SK-N-SH (cell line): ENCODE results near the gene MAGI2. TPM values are rescaled to one million over a fixed set of nuclear protein-coding genes. Genes with fewer than 3 reads are reported as not detected.
A peak's percentile ranks its signal among the peaks of the same experiment; 100 is the strongest.

Experiments
- CTCF ChIA-PET: fragments of 300-600, 350-600 bp; formaldehyde crosslinking; extraction: SDS; loops from one replicate; lab custom pipeline; 2021; lab: Yijun Ruan, JAX
- POLR2A ChIA-PET: fragments of 350-600 bp; sonication (Branson Sonifier 250); formaldehyde crosslinking; extraction: SDS; loops from one replicate; lab custom pipeline; 2020; ENCODE audit warnings: antibody characterized with exemption, inconsistent platforms; lab: Yijun Ruan, JAX
- DNase-seq: peaks from one replicate; pipeline ENCODE4 v3.0.0; 2012
- H2AFZ ChIP-seq: fragments of 200-600 bp; sonication (generic); 2 replicates; pipeline ENCODE4 v1.8.1; 2016; ENCODE audit warnings: antibody characterized with exemption, mild to moderate bottlenecking, low read depth
- H3F3A ChIP-seq: fragments of 200-600 bp; sonication (generic); replicated peaks from 2 replicates; pipeline ENCODE3; 2016; ENCODE audit warnings: antibody characterized with exemption, mild to moderate bottlenecking; ENCODE audit not compliant: insufficient read depth
- H3K27ac ChIP-seq, 2 experiments: fragments of 200-500 bp in 1 of 2; fragments of 200-600 bp in 1 of 2; sonication (Bioruptor generic) in 1 of 2; sonication (generic), shearing (Covaris generic) in 1 of 2; 2 replicates each; pipeline versions ENCODE4 v1.5.1 to v1.6.1; 2014 to 2016; ENCODE audit warnings: low read depth in 2 of 2, inconsistent platforms in 1 of 2, low read length in 1 of 2, mild to moderate bottlenecking in 1 of 2, mixed read lengths in 1 of 2
- H3K27me3 ChIP-seq: fragments of 200-600 bp; sonication (generic), shearing (Covaris generic); 2 replicates; pipeline ENCODE4 v1.6.1; 2016; ENCODE audit warnings: mixed run types; ENCODE audit not compliant: insufficient read depth
- H3K36me3 ChIP-seq, 2 experiments: fragments of 200-500 bp in 1 of 2; fragments of 200-600 bp in 1 of 2; sonication (Bioruptor generic) in 1 of 2; sonication (generic) in 1 of 2; replicated peaks in 1 of 2; 2 replicates each; pipeline versions ENCODE3 to v1.5.1; 2014 to 2016; ENCODE audit warnings: low read length in 1 of 2, mild to moderate bottlenecking in 1 of 2; ENCODE audit not compliant: insufficient read depth in 2 of 2, control insufficient read depth in 1 of 2
- H3K4me1 ChIP-seq, 2 experiments: fragments of 200-500 bp in 1 of 2; fragments of 200-600 bp in 1 of 2; sonication (Bioruptor generic) in 1 of 2; sonication (generic), shearing (Covaris generic) in 1 of 2; 2 replicates each; pipeline versions ENCODE4 v1.5.1 to v1.6.1; 2014 to 2016; ENCODE audit warnings: low read depth in 1 of 2, low read length in 1 of 2, mixed run types in 1 of 2; ENCODE audit not compliant: insufficient read depth in 2 of 2, control insufficient read depth in 1 of 2
- H3K4me2 ChIP-seq: fragments of 200-600 bp; sonication (generic), shearing (Covaris generic); 2 replicates; pipeline ENCODE4 v1.6.1; 2017; ENCODE audit warnings: mixed run types
- H3K4me3 ChIP-seq, 2 experiments: fragments of 200-500 bp in 1 of 2; fragments of 200-600 bp in 1 of 2; sonication (Bioruptor generic) in 1 of 2; sonication (generic), shearing (Covaris generic) in 1 of 2; 2 replicates each; pipeline versions ENCODE4 v1.5.1 to v1.8.1; 2014 to 2016; ENCODE audit warnings: low read depth in 2 of 2, inconsistent platforms in 1 of 2, low read length in 1 of 2, mild to moderate bottlenecking in 1 of 2, mixed read lengths in 1 of 2, moderate library complexity in 1 of 2
- H3K79me2 ChIP-seq: fragments of 200-600 bp; sonication (generic); 2 replicates; pipeline ENCODE4 v1.8.1; 2017; ENCODE audit warnings: mild to moderate bottlenecking; ENCODE audit not compliant: insufficient read depth
- H3K9ac ChIP-seq: fragments of 200-600 bp; sonication (generic); 2 replicates; pipeline ENCODE4 v1.6.1; 2017; ENCODE audit warnings: mixed run types
- H3K9me2 ChIP-seq: fragments of 200-600 bp; sonication (generic); 2 replicates; pipeline ENCODE4 v1.6.1; 2017; ENCODE audit warnings: mixed run types
- H3K9me3 ChIP-seq: fragments of 200-600 bp; sonication (generic); 2 replicates; pipeline ENCODE4 v1.6.1; 2017; ENCODE audit warnings: mixed run types, mild to moderate bottlenecking, moderate library complexity
- H4K20me1 ChIP-seq: fragments of 200-600 bp; sonication (generic); 2 replicates; pipeline ENCODE4 v1.6.1; 2017; ENCODE audit warnings: mild to moderate bottlenecking, mixed run types; ENCODE audit not compliant: insufficient read depth
- CHD2 ChIP-seq: fragments of 150-350 bp; IDR thresholded peaks from 2 replicates; pipeline ENCODE4 v1.6.1; 2018; ENCODE audit warnings: low read length; ENCODE audit not compliant: partially characterized antibody
- EP300 ChIP-seq, 2 experiments: IDR thresholded peaks; 2 replicates each; pipeline versions ENCODE4 v1.4.0 to v1.6.1; 2012; ENCODE audit warnings: borderline replicate concordance in 1 of 2, low read depth in 1 of 2, low read length in 1 of 2
- FOXJ3 ChIP-seq: sonication (generic); formaldehyde crosslinking; IDR thresholded peaks from 2 replicates; pipeline ENCODE4 v1.5.1; 2020; ENCODE audit warnings: mild to moderate bottlenecking, missing genetic modification reagents
- FOXM1 ChIP-seq: IDR thresholded peaks from 2 replicates; pipeline ENCODE4 v1.4.0; 2012; ENCODE audit warnings: low read depth, mild to moderate bottlenecking
- GATA2 ChIP-seq: sonication (generic); formaldehyde crosslinking; IDR thresholded peaks from 2 replicates; pipeline ENCODE4 v1.5.0; 2020; ENCODE audit warnings: mild to moderate bottlenecking, missing genetic modification reagents
- JUND ChIP-seq: IDR thresholded peaks from 2 replicates; pipeline ENCODE4 v1.4.0; 2012
- MEF2A ChIP-seq: IDR thresholded peaks from 2 replicates; pipeline ENCODE4 v1.4.0; 2012; ENCODE audit warnings: low read depth, borderline replicate concordance
- MXI1 ChIP-seq: IDR thresholded peaks from 2 replicates; pipeline ENCODE4 v1.6.1; 2012; ENCODE audit warnings: mild to moderate bottlenecking, low read depth, low read length, improper control_type of control experiment
- NFIC ChIP-seq: IDR thresholded peaks from 2 replicates; pipeline ENCODE4 v1.4.0; 2012; ENCODE audit warnings: borderline replicate concordance
- NRF1 ChIP-seq: IDR thresholded peaks from 2 replicates; pipeline ENCODE4 v1.6.1; 2012; ENCODE audit warnings: low read depth, mild to moderate bottlenecking, low read length
- POLR2AphosphoS5 ChIP-seq: IDR thresholded peaks from 2 replicates; pipeline ENCODE4 v1.6.1; 2012; ENCODE audit warnings: low read depth, low read length
- RAD21 ChIP-seq: IDR thresholded peaks from 2 replicates; pipeline ENCODE4 v1.6.1; 2012; ENCODE audit warnings: mild to moderate bottlenecking, low read length
- RCOR1 ChIP-seq: fragments of 150-350 bp; IDR thresholded peaks from 2 replicates; pipeline ENCODE4 v1.6.1; 2017; ENCODE audit warnings: antibody characterized with exemption, low read length
- RFX5 ChIP-seq: IDR thresholded peaks from 2 replicates; pipeline ENCODE4 v1.6.1; 2012; ENCODE audit warnings: mild to moderate bottlenecking, improper control_type of control experiment, low read length
- SIN3A ChIP-seq: IDR thresholded peaks from 2 replicates; pipeline ENCODE4 v1.6.1; 2012; ENCODE audit warnings: low read depth, mild to moderate bottlenecking, low read length, moderate library complexity, borderline replicate concordance
- SMC3 ChIP-seq: IDR thresholded peaks from 2 replicates; pipeline ENCODE4 v1.6.1; 2012; ENCODE audit warnings: low read depth, low read length, improper control_type of control experiment
- TEAD4 ChIP-seq: IDR thresholded peaks from 2 replicates; pipeline ENCODE4 v1.4.0; 2012; ENCODE audit warnings: mild to moderate bottlenecking, borderline replicate concordance; ENCODE audit not compliant: insufficient read depth
- YY1 ChIP-seq: IDR thresholded peaks from 2 replicates; pipeline ENCODE4 v1.4.0; 2012; ENCODE audit warnings: low read depth, mild to moderate bottlenecking
- WGBS: methylation state at CpG from one replicate; pipeline ENCODE4 v1.1.6; 2017; ENCODE audit warnings: low lambda C conversion rate; 5-methylcytosine and 5-hydroxymethylcytosine counted together
- polyA plus RNA-seq, 3 experiments: library from polyadenylated mRNA; depleted of rRNA; stranded (reverse); fragments of >200 nt; gene quantifications; 2 replicates each; pipeline ENCODE4 v1.2.3, GENCODE V29; 2012
- TF ChIP-seq, protein P1 (sequence below): IDR thresholded peaks from 2 replicates; pipeline ENCODE4 v1.4.0; 2012; ENCODE audit warnings: low read depth, borderline replicate concordance
- TF ChIP-seq, protein P2 (sequence below): fragments of 150-350 bp; IDR thresholded peaks from 2 replicates; pipeline ENCODE4 v1.6.1; 2017; ENCODE audit warnings: antibody characterized with exemption, low read length, low read depth, borderline replicate concordance
- TF ChIP-seq, protein P3 (sequence below): fragments of 150-350 bp; IDR thresholded peaks from 2 replicates; pipeline ENCODE4 v1.6.1; 2016; ENCODE audit warnings: mild to moderate bottlenecking, low read depth, low read length
- TF ChIP-seq, protein P4 (sequence below): IDR thresholded peaks from 2 replicates; pipeline ENCODE4 v1.6.1; 2012; ENCODE audit warnings: mild to moderate bottlenecking, low read depth, low read length, moderate library complexity
- TF ChIP-seq, protein P5 (sequence below): IDR thresholded peaks from 2 replicates; pipeline ENCODE4; 2012

Gene MAGI2
- polyA plus RNA-seq, 1 of the 3 experiments (the other 2 are of a cell fraction), result 1.1 TPM

DNA sequence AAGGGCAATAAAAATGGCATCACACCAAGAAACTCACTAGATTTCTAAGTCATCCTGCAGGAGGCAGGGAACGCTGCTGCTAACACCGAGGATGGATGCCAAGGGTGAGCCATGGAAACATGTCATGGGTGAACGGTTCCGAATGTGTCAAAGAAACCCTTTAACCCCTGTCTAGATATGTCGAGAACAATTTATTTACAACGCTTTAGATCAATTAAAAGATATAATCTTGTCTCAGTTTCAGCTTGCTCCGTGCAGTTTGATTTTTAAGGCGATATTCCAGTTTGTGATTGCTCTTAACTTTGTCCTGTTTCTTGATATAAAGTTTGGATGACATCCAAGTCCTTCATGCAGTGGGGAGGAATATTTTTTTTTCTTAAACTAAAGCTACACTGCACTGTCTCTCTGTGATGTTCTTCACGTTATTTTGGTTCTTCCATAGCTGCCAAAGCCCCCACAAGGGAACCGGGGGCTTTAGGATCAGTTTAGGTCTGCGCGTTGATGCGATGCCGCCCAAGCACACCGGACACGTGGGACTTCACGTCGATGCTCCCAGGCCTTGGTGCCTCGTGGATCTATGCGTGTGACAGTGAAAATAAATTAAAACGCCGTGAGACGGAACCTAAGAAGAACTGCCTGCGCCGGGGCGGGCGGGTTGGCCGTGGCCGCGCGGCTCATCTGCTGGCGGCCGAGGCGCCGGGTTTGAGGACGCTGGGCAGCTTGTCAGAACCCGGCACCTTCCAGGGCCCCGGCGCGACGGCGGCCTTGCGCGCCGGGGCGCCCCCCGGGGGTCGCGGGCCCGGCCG is 1434.6 kb downstream of the MAGI2 start:
- peak overlapping the region in 1 of 2 experiments; percentile 98; a peak in 2 of 4 replicates for H3K27ac ChIP-seq
- H2AFZ ChIP-seq, result peak overlapping the region; percentile 87
- H3K4me3 ChIP-seq, result peak overlapping the region; percentile 56 to 74
- peaks cover 8 to 48% of the 10 kb centered on the region in 2 experiments; a peak in 3 of 4 replicates for H3K4me1 ChIP-seq
- POLR2A ChIA-PET, result interaction anchor here (0.6 kb wide), 1 partner anchor 219 kb away, joined by 3 read pairs; no protein-coding TSS in a partner anchor
- no peaks in the 10 kb centered on the region for H3K9me2 ChIP-seq
- DNase-seq, result peak; percentile 52
- H4K20me1 ChIP-seq, result no peaks in the 10 kb centered on the region
- peak overlapping the region; percentile 57 for H3K9ac ChIP-seq
- no peaks in the 10 kb centered on the region for H3K79me2 ChIP-seq
- 39% methylated on average over 28 of the region's 51 CpGs for WGBS
- H3F3A ChIP-seq, result peaks cover 13% of the 10 kb centered on the region
- H3K36me3 ChIP-seq, result no peaks in the 10 kb centered on the region
- CTCF ChIA-PET, result interaction anchor here (1.0 to 4.8 kb wide), 11 partner anchors 19 to 1263 kb away, joined by 3 to 40 read pairs (median 12); no protein-coding TSS in a partner anchor
- peak overlapping the region; percentile 71 for H3K4me2 ChIP-seq
- no peaks in the 10 kb centered on the region for H3K27me3 ChIP-seq
- no peaks in the 10 kb centered on the region for H3K9me3 ChIP-seq
- TF ChIP-seq MXI1 (peak; percentile 51), FOXJ3 (CRISPR knock-in tag) (no peak), YY1 (no peak), GATA2 (CRISPR knock-in tag) (peak; percentile 5; the same call in 1 of the 2 replicates), FOXM1 (no peak), SIN3A (no peak), EP300 (IDR thresholded peaks at IDR 0.05; ENCODE audit: borderline replicate concordance in 1 of 2, low read depth in 1 of 2, low read length in 1 of 2) (no peak), NFIC (peak; percentile 22; the same call in 1 of the 2 replicates), RCOR1 (no peak), CHD2 (no peak), TEAD4 (no peak), RAD21 (no peak), RFX5 (no peak), SMC3 (no peak), POLR2AphosphoS5 (peak; percentile 15; the same call in 1 of the 2 replicates), MEF2A (no peak), NRF1 (no peak), JUND (no peak)
- TF ChIP-seq, protein P1, sequence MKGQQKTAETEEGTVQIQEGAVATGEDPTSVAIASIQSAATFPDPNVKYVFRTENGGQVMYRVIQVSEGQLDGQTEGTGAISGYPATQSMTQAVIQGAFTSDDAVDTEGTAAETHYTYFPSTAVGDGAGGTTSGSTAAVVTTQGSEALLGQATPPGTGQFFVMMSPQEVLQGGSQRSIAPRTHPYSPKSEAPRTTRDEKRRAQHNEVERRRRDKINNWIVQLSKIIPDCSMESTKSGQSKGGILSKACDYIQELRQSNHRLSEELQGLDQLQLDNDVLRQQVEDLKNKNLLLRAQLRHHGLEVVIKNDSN, result no peak
- TF ChIP-seq, protein P2, sequence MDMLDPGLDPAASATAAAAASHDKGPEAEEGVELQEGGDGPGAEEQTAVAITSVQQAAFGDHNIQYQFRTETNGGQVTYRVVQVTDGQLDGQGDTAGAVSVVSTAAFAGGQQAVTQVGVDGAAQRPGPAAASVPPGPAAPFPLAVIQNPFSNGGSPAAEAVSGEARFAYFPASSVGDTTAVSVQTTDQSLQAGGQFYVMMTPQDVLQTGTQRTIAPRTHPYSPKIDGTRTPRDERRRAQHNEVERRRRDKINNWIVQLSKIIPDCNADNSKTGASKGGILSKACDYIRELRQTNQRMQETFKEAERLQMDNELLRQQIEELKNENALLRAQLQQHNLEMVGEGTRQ, result no peak
- TF ChIP-seq, protein P3, sequence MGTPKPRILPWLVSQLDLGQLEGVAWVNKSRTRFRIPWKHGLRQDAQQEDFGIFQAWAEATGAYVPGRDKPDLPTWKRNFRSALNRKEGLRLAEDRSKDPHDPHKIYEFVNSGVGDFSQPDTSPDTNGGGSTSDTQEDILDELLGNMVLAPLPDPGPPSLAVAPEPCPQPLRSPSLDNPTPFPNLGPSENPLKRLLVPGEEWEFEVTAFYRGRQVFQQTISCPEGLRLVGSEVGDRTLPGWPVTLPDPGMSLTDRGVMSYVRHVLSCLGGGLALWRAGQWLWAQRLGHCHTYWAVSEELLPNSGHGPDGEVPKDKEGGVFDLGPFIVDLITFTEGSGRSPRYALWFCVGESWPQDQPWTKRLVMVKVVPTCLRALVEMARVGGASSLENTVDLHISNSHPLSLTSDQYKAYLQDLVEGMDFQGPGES, result no peak
- TF ChIP-seq, protein P4, sequence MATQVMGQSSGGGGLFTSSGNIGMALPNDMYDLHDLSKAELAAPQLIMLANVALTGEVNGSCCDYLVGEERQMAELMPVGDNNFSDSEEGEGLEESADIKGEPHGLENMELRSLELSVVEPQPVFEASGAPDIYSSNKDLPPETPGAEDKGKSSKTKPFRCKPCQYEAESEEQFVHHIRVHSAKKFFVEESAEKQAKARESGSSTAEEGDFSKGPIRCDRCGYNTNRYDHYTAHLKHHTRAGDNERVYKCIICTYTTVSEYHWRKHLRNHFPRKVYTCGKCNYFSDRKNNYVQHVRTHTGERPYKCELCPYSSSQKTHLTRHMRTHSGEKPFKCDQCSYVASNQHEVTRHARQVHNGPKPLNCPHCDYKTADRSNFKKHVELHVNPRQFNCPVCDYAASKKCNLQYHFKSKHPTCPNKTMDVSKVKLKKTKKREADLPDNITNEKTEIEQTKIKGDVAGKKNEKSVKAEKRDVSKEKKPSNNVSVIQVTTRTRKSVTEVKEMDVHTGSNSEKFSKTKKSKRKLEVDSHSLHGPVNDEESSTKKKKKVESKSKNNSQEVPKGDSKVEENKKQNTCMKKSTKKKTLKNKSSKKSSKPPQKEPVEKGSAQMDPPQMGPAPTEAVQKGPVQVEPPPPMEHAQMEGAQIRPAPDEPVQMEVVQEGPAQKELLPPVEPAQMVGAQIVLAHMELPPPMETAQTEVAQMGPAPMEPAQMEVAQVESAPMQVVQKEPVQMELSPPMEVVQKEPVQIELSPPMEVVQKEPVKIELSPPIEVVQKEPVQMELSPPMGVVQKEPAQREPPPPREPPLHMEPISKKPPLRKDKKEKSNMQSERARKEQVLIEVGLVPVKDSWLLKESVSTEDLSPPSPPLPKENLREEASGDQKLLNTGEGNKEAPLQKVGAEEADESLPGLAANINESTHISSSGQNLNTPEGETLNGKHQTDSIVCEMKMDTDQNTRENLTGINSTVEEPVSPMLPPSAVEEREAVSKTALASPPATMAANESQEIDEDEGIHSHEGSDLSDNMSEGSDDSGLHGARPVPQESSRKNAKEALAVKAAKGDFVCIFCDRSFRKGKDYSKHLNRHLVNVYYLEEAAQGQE, result no peak
- TF ChIP-seq, protein P5, sequence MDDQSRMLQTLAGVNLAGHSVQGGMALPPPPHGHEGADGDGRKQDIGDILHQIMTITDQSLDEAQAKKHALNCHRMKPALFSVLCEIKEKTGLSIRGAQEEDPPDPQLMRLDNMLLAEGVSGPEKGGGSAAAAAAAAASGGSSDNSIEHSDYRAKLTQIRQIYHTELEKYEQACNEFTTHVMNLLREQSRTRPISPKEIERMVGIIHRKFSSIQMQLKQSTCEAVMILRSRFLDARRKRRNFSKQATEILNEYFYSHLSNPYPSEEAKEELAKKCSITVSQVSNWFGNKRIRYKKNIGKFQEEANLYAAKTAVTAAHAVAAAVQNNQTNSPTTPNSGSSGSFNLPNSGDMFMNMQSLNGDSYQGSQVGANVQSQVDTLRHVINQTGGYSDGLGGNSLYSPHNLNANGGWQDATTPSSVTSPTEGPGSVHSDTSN, result no peak; the same call in 1 of the 2 replicates
